HepG2 (cell line): Measurements from ENCODE around the gene OR6K6. TPM values are rescaled to one million over a fixed set of nuclear protein-coding genes. Genes with fewer than 3 reads are reported as not detected.

Experiments
- ATAC-seq: fragments of 200-7000 bp; cut with Tn5 transposase; 3 replicates; pipeline ENCODE4 v1.9.1; 2020; ENCODE audit warnings: mild to moderate bottlenecking, moderate library complexity
- BruUV-seq: library from RNA; stranded (reverse); fragments of 400-500 nt; replicated peaks from 2 replicates; lab custom pipeline; 2021; lab: Mats Ljungman, UMichigan
- CTCF ChIA-PET: fragments of 300-600 bp; formaldehyde crosslinking; extraction: SDS; loops from one replicate; lab custom pipeline; 2021; ENCODE audit warnings: low total read pairs, inconsistent platforms, low intra/inter-chr PET ratio; lab: Yijun Ruan, JAX
- POLR2A ChIA-PET: fragments of 350-600 bp; sonication (Branson Sonifier 250); formaldehyde crosslinking; loops from one replicate; lab custom pipeline; 2020; ENCODE audit warnings: antibody characterized with exemption, inconsistent platforms; lab: Yijun Ruan, JAX
- DNase-seq: peaks from one replicate; pipeline ENCODE4 v3.0.0-alpha.2; 2015; ENCODE audit warnings: low spot score
- FAIRE-seq: peaks from 3 replicates; lab custom pipeline; 2011; peaks lifted over from hg19 to GRCh38; lab: Jason Lieb, UNC
- H2AFZ ChIP-seq: one replicate; pipeline ENCODE4 v1.6.1; 2011; ENCODE audit warnings: low read length, inconsistent platforms
- H3K27ac ChIP-seq: fragments of 300-600 bp; 3 replicates; pipeline ENCODE4 v1.8.0; 2011; ENCODE audit warnings: mixed run types, mild to moderate bottlenecking, mixed read lengths, low read length, inconsistent platforms; ENCODE audit not compliant: insufficient read depth; ENCODE audit errors: extremely low read length
- H3K27me3 ChIP-seq, 2 experiments: fragments of 200-600 bp in 1 of 2; 2 replicates in 1 of 2; 3 replicates in 1 of 2; pipeline versions ENCODE4 v1.6.0 to v1.8.0; 2011; ENCODE audit warnings: low read length in 2 of 2, mild to moderate bottlenecking in 2 of 2, moderate library complexity in 2 of 2, inconsistent platforms in 1 of 2; ENCODE audit not compliant: insufficient read depth in 2 of 2, control insufficient read depth in 1 of 2
- H3K36me3 ChIP-seq, 2 experiments: fragments of 200-600 bp in 1 of 2; replicated peaks in 1 of 2; 2 replicates in 1 of 2; 3 replicates in 1 of 2; pipeline versions ENCODE4 v1.5.1 to v1.8.0; 2011; ENCODE audit warnings: low read length in 2 of 2, inconsistent platforms in 1 of 2; ENCODE audit not compliant: insufficient read depth in 2 of 2, control insufficient read depth in 1 of 2
- H3K4me1 ChIP-seq: 2 replicates; pipeline ENCODE4 v1.5.1; 2012; ENCODE audit warnings: low read length, inconsistent platforms; ENCODE audit not compliant: insufficient read depth
- H3K4me2 ChIP-seq: 2 replicates; pipeline ENCODE4 v1.6.0; 2011; ENCODE audit warnings: low read depth, low read length, inconsistent platforms
- H3K4me3 ChIP-seq, 3 experiments: fragments of 200-600 bp in 1 of 3; sonication (generic), shearing (Covaris generic) in 1 of 3; replicated peaks in 1 of 3; 2 replicates each; pipeline ENCODE4 v1.5.1; 2011 to 2016; ENCODE audit warnings: low read length in 3 of 3, inconsistent platforms in 2 of 3, low read depth in 2 of 3, mild to moderate bottlenecking in 2 of 3, control low read depth in 1 of 3, mixed read lengths in 1 of 3; ENCODE audit not compliant: insufficient read depth in 1 of 3
- H3K79me2 ChIP-seq: one replicate; pipeline ENCODE4 v1.6.1; 2011; ENCODE audit warnings: low read length, inconsistent platforms; ENCODE audit not compliant: insufficient read depth
- H3K9ac ChIP-seq: 2 replicates; pipeline ENCODE4 v1.6.0; 2011; ENCODE audit warnings: mild to moderate bottlenecking, low read depth, low read length, inconsistent platforms; ENCODE audit not compliant: insufficient read depth
- H3K9me3 ChIP-seq: 2 replicates; pipeline ENCODE4 v1.5.1; 2012; ENCODE audit warnings: mild to moderate bottlenecking, low read length
- H4K20me1 ChIP-seq: 2 replicates; pipeline ENCODE4 v1.6.0; 2011; ENCODE audit warnings: inconsistent platforms, mild to moderate bottlenecking, low read length, moderate library complexity; ENCODE audit not compliant: insufficient read depth
- ARID3A ChIP-seq: IDR thresholded peaks from 2 replicates; pipeline ENCODE4 v1.6.1; 2012; ENCODE audit warnings: low read depth, low read length, improper control_type of control experiment
- EEA1 ChIP-seq: sonication (generic); formaldehyde crosslinking; IDR thresholded peaks from 2 replicates; pipeline ENCODE4 v1.5.1; 2020; ENCODE audit warnings: mild to moderate bottlenecking, missing genetic modification reagents, borderline replicate concordance
- KLF6 ChIP-seq: IDR thresholded peaks from 2 replicates; pipeline ENCODE4 v1.8.0; 2016; ENCODE audit warnings: missing biosample characterization, missing genetic modification reagents
- MATR3 ChIP-seq: sonication (generic); formaldehyde crosslinking; IDR thresholded peaks from 2 replicates; pipeline ENCODE4 v1.4.0; 2020; ENCODE audit warnings: missing genetic modification reagents
- MAZ ChIP-seq, 2 experiments: sonication (generic) in 1 of 2; formaldehyde crosslinking in 1 of 2; IDR thresholded peaks; 2 replicates each; pipeline versions ENCODE4 v1.5.0 to v1.6.1; 2012 to 2020; ENCODE audit warnings: low read depth in 2 of 2, mild to moderate bottlenecking in 2 of 2, borderline replicate concordance in 1 of 2, improper control_type of control experiment in 1 of 2, low read length in 1 of 2, missing genetic modification reagents in 1 of 2, moderate library complexity in 1 of 2
- MXD3 ChIP-seq: IDR thresholded peaks from 2 replicates; pipeline ENCODE4 v1.6.1; 2016; ENCODE audit warnings: mild to moderate bottlenecking, missing biosample characterization, missing genetic modification reagents
- NFATC3 ChIP-seq: sonication (generic); formaldehyde crosslinking; IDR thresholded peaks from 2 replicates; pipeline ENCODE4 v1.5.1; 2020; ENCODE audit warnings: mild to moderate bottlenecking, missing genetic modification reagents
- NR2F6 ChIP-seq, 2 experiments: IDR thresholded peaks; 2 replicates each; pipeline ENCODE4 v1.6.1; 2016; ENCODE audit warnings: antibody characterized with exemption in 1 of 2, mild to moderate bottlenecking in 1 of 2
- SRY ChIP-seq: sonication (generic); formaldehyde crosslinking; IDR thresholded peaks from 2 replicates; pipeline ENCODE4 v1.8.0; 2022; ENCODE audit warnings: mild to moderate bottlenecking, missing genetic modification reagents
- YEATS4 ChIP-seq: sonication (generic); formaldehyde crosslinking; IDR thresholded peaks from 2 replicates; pipeline ENCODE4 v1.4.0; 2020; ENCODE audit warnings: missing genetic modification reagents, borderline replicate concordance
- ZNF704 ChIP-seq: sonication (generic); formaldehyde crosslinking; IDR thresholded peaks from 2 replicates; pipeline ENCODE4 v1.8.1; 2023; ENCODE audit warnings: mild to moderate bottlenecking, inconsistent platforms, moderate library complexity, missing genetic modification reagents, borderline replicate concordance
- ZNF841 ChIP-seq: sonication (generic); formaldehyde crosslinking; IDR thresholded peaks from 2 replicates; pipeline ENCODE4 v1.8.1; 2023; ENCODE audit warnings: missing genetic modification reagents, borderline replicate concordance
- WGBS: methylation state at CpG from one replicate; pipeline ENCODE4 v1.1.6; 2017; ENCODE audit warnings: low lambda C conversion rate; 5-methylcytosine and 5-hydroxymethylcytosine counted together
- in situ Hi-C: cut with HindIII; loops from 2 replicates; pipeline ENCODE4 v1.10.0; 2017; ENCODE audit warnings: low pct_unique_long_range_greater_than_20kb; ENCODE audit not compliant: extremely low pct_ligation_motif_present
- intact Hi-C: fragments of 100-400 bp; cut with micrococcal nuclease; formaldehyde crosslinking; loops from one replicate; pipeline ENCODE4 v1.10.0; 2022; ENCODE audit not compliant: unreplicated experiment
- polyA plus RNA-seq, 8 experiments: library from polyadenylated mRNA; depleted of rRNA in 3 of 8; stranded (reverse) in 7 of 8; unstranded in 1 of 8; fragments of >200 nt; fragmentation: Illumina TruSeq in 4 of 8; extraction: Trizol in 4 of 8; gene quantifications; 2 replicates each; pipeline versions ENCODE4 v1.2.1 to v1.2.3, GENCODE V29; 2011 to 2016; ENCODE audit warnings: low read depth in 4 of 8, missing spikeins in 1 of 8, mixed read lengths in 1 of 8; ENCODE audit not compliant: insufficient read depth in 1 of 8
- total RNA-seq, 5 experiments: library from RNA; depleted of rRNA; stranded (reverse); fragments of >200 nt; fragmentation: Illumina TruSeq; extraction: Trizol; gene quantifications; 2 replicates each; pipeline ENCODE4 v1.2.3, GENCODE V29; 2016; ENCODE audit warnings: low read depth in 1 of 5

The OR6K6 gene
- total and polyA plus RNA-seq, 2 of the 13 experiments (the other 11 are each of a cell fraction or from before 2014, with no cell fraction given) = not detected

GRCh38 chr1:158793604-158794003, 39.1 kb downstream of the OR6K6 start:
- Histone ChIP-seq H3K4me3 (no peak overlapping the region), H3K79me2 (no peaks in the 10 kb centered on the region), H3K36me3 (no peaks in the 10 kb centered on the region), H3K4me1 (no peaks in the 10 kb centered on the region), H3K4me2 (no peak overlapping the region), H3K27ac (no peak overlapping the region), H3K9ac (no peak overlapping the region), H3K9me3 (peaks cover 33% of the 10 kb centered on the region), H3K27me3 (no peaks in the 10 kb centered on the region), H2AFZ (no peak overlapping the region), H4K20me1 (no peaks in the 10 kb centered on the region)
- ChIA-PET POLR2A (no interaction called here), CTCF (no interaction called here)
- intact Hi-C loops = no loop called here
- ATAC-seq = no peak
- no peak for FAIRE-seq
- 38% methylated on average over 2 of the region's 2 CpGs for WGBS
- in situ Hi-C loops = no loop called here
- no TSS peak for BruUV-seq
- TF ChIP-seq YEATS4 (CRISPR knock-in tag) (no peak), MATR3 (CRISPR knock-in tag) (no peak), ZNF704 (CRISPR knock-in tag) (no peak), ZNF841 (CRISPR knock-in tag) (no peak), KLF6 (CRISPR knock-in tag) (no peak), SRY (CRISPR knock-in tag) (no peak), EEA1 (CRISPR knock-in tag) (no peak), MXD3 (CRISPR knock-in tag) (no peak), NFATC3 (no peak), ARID3A (no peak), MAZ (IDR thresholded peaks at IDR 0.05; ENCODE audit: borderline replicate concordance, low read depth, low read length) (no peak), MAZ (CRISPR knock-in tag; IDR thresholded peaks at IDR 0.05; ENCODE audit: low read depth) (no peak), NR2F6 (IDR thresholded peaks at IDR 0.05) (no peak), NR2F6 (CRISPR knock-in tag; IDR thresholded peaks at IDR 0.05) (no peak)
- no peak for DNase-seq
